ENCODE measurements around the gene JADE2. TPM values are rescaled to one million over a fixed set of nuclear protein-coding genes. Genes with fewer than 3 reads are reported as not detected.
A peak's percentile ranks its signal among the peaks of the same experiment; 100 is the strongest.
"Not testable (repeated sequence)": the region's sequence is repeated elsewhere in the genome, so short reads cannot be mapped to it uniquely, and the experiment has no call there.

The JADE2 gene
- total RNA-seq, 1 donor from 2014 or later, result 13.5 TPM

DNA sequence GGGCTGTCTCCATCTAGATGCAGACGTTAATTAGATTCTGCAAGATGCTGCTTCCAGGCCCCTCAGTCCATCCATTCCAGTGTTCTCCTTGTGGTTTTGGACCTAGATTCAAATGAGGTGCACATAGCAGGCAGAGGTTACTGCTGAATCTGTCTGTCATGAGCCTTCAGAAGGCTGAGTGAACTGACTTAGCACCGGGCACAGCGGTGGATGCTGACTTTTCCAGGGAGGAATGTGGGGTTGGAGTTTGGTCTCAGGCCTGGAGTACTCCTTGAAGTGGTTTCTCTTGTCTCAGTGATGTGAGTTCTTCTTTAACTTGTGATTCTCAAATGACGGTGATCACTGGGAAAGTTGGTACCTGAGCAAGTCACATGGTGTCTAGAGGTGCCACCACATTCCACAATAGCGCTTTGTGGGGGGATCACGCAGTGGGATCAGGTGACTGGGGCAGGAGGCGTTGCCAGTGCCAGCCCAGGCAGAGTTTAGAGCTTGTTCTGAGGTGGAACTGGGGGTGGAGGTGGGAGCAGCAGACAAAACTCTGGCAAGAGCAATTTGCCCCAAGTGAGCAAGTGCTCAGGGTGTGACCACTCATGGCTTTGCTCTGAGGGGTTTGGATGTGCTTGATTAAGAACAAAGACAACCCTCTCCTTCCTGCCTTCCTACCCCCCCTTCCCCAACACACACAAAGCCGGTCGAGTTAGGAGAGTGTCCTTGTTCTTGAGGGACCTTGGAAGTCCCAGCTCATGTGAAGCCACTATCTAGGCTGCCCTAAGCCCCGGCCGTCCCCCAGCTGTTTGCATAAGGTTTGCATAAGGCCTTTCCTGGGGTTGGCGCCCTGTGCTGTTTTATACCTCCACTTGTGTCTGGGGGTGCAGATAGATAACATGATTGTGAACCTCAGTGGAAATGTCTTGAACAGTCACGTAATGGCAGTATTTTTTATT lies 25.1 kb downstream of the JADE2 start:
- TF ChIP-seq, protein P1, sequence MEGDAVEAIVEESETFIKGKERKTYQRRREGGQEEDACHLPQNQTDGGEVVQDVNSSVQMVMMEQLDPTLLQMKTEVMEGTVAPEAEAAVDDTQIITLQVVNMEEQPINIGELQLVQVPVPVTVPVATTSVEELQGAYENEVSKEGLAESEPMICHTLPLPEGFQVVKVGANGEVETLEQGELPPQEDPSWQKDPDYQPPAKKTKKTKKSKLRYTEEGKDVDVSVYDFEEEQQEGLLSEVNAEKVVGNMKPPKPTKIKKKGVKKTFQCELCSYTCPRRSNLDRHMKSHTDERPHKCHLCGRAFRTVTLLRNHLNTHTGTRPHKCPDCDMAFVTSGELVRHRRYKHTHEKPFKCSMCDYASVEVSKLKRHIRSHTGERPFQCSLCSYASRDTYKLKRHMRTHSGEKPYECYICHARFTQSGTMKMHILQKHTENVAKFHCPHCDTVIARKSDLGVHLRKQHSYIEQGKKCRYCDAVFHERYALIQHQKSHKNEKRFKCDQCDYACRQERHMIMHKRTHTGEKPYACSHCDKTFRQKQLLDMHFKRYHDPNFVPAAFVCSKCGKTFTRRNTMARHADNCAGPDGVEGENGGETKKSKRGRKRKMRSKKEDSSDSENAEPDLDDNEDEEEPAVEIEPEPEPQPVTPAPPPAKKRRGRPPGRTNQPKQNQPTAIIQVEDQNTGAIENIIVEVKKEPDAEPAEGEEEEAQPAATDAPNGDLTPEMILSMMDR (IDR thresholded peaks at IDR 0.05; ENCODE audit: insufficient read depth, low read length, poor library complexity, severe bottlenecking), result no peak
- Histone ChIP-seq H3K36me3 (ENCODE audit: control insufficient read depth, insufficient read depth, low read length) (peaks cover 1% of the 10 kb centered on the region), H3K4me3 (ENCODE audit: low read depth, low read length) (no peak overlapping the region), H3K27me3 (ENCODE audit: control insufficient read depth, insufficient read depth, low read length) (no peaks in the 10 kb centered on the region)
- no peak for DNase-seq (ENCODE audit: low read depth)

DNA sequence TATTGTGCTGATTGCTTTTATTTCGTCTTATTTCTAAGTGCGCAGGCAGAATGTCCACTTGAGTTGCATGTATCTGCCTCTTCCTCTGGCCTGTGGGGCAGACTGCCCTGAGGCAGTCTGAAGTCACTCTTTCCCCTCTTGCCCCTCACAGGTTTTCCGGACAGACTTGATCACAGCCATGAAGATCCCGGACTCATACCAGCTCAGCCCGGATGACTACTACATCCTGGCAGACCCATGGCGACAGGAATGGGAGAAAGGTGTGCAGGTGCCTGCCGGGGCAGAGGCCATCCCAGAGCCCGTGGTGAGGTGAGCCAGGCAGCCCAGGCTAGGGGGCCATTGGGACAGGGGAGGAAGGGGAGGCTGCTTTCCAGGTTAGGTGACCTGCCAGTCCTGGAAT lies 26.4 kb downstream of the JADE2 start:
- Histone ChIP-seq H3K27me3 (ENCODE audit: control insufficient read depth, insufficient read depth, low read length) (no peaks in the 10 kb centered on the region), H3K4me3 (ENCODE audit: low read depth, low read length) (no peak overlapping the region), H3K36me3 (ENCODE audit: control insufficient read depth, insufficient read depth, low read length) (peaks cover 2% of the 10 kb centered on the region)
- DNase-seq (ENCODE audit: low read depth), result no peak
- TF ChIP-seq, protein P1 (IDR thresholded peaks at IDR 0.05; ENCODE audit: insufficient read depth, low read length, poor library complexity, severe bottlenecking), result no peak

DNA sequence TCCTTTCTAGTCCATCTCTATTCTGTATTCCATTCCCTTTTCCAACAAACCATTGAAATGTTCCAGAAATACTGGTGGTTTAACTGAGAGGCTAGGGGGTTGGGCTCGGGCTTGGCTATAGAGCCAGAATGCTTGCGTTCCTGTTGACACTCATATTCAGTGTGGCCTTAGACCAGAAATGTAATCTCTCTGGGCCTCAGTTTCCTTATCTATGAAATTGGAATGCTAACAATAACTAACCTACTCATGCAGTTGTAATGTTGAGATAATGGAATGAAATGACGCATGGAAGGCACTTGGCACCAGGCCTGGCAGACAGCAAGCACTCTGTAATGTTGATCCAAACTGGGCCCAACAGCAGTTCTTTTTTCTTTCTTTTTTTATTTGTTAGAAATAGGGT lies 26.8 kb downstream of the JADE2 start:
- H3K4me3 ChIP-seq (ENCODE audit: low read depth, low read length), result no peak overlapping the region
- H3K36me3 ChIP-seq (ENCODE audit: control insufficient read depth, insufficient read depth, low read length), result peaks cover 2% of the 10 kb centered on the region
- TF ChIP-seq, protein P1 (IDR thresholded peaks at IDR 0.05; ENCODE audit: insufficient read depth, low read length, poor library complexity, severe bottlenecking), result no peak
- DNase-seq (ENCODE audit: low read depth), result peak; percentile 47
- H3K27me3 ChIP-seq (ENCODE audit: control insufficient read depth, insufficient read depth, low read length), result no peaks in the 10 kb centered on the region

DNA sequence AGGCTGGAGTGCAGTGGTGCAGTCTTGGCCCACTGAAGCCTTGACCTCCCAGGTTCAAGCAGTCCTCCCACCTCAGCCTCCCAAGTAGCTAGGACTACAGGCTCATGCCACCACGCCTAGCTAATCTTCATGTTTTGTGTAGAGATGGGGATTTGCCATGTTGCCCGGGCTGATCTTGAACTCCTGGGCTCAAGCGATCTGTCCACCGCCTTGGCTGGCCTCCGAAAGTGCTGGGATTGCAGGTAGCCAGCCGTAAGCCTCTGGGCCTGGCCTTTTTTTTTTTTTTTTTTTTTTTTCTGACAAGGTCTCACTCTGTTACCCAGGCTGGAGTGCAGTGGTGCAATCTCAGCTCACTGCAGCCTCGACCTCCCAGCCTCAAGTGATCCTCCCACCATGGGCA lies 27.2 kb downstream of the JADE2 start:
- not testable (repeated sequence) for DNase-seq (ENCODE audit: low read depth); H3K27me3 ChIP-seq (ENCODE audit: control insufficient read depth, insufficient read depth, low read length); H3K36me3 ChIP-seq (ENCODE audit: control insufficient read depth, insufficient read depth, low read length); H3K4me3 ChIP-seq (ENCODE audit: low read depth, low read length)

DNA sequence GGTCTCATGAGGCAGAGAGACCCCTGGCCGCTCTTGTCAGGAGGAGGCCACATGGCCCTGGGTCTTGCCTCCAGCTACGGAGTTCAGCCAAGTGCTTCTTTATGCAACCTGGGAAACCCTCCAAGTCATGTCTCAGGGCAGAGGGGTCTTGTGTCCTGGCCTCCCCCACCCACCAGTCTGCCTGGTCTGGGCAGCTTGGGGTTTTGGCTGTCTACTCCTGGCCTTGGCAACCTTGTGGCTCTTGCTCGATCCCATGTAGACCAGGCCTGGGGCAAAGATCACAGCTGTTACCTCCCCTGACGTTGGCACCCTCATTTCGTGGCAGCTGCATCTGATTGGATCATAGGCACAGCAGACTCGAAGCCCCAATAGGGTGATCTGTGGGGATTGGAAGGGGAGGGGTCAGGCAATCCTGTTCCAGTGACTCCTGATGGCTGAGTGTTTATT lies 28.4 kb downstream of the JADE2 start:
- no peak overlapping the region for H3K4me3 ChIP-seq (ENCODE audit: low read depth, low read length)
- H3K27me3 ChIP-seq (ENCODE audit: control insufficient read depth, insufficient read depth, low read length), result no peaks in the 10 kb centered on the region
- TF ChIP-seq, protein P1 (IDR thresholded peaks at IDR 0.05; ENCODE audit: insufficient read depth, low read length, poor library complexity, severe bottlenecking), result no peak
- peaks cover 2% of the 10 kb centered on the region for H3K36me3 ChIP-seq (ENCODE audit: control insufficient read depth, insufficient read depth, low read length)
- DNase-seq (ENCODE audit: low read depth), result no peak

DNA sequence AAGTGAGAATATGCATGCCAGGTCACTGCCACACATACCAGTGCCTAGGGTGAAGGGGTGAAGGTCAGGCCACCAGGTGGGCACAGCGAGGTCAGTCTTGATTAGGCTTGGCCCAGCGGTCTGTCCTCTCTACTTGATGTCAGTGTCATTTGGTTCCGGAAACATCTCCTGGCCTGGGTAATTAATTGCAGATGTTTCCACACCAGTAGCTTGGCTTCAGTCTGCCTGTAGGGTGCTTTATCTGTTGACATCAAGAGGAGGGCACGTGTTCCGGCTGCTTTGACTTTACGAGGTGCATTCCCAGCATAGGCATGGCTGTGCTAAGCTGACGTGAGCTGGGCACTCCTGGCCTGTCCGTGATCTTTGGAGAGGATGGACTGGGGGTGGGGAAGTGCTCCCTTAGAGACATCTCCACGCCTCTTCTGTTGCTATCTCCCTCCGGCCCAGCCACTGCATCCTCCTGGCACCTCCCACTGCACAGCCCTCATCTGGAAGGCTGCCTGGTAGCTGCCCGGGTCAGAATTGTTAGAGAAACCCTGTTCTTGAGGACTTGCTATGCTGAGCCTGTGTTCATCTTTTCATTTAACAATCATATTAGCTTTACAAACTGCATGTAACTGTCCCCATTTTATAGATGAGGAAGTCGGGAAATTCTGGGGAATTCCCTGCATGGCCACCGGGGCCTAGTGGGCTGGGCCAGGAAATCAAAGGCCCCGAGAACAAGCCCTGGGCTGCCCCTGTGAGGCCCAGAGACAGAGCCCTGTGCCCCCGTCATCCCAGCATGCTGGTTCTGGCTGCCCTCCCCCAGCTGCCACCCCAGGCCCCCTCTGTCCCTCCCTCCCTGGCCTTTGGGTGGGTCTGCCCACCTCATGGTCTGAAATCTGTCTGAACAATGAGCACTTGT lies 29.1 kb downstream of the JADE2 start:
- Histone ChIP-seq H3K4me3 (ENCODE audit: low read depth, low read length) (no peak overlapping the region), H3K27me3 (ENCODE audit: control insufficient read depth, insufficient read depth, low read length) (no peaks in the 10 kb centered on the region), H3K36me3 (ENCODE audit: control insufficient read depth, insufficient read depth, low read length) (peaks cover 2% of the 10 kb centered on the region)
- no peak for DNase-seq (ENCODE audit: low read depth)
- TF ChIP-seq, protein P1 (IDR thresholded peaks at IDR 0.05; ENCODE audit: insufficient read depth, low read length, poor library complexity, severe bottlenecking), result no peak

All from kidney epithelial cell (primary cell).